ENCODE data around the gene FLRT3.

GRCh38 chr20:14360416-14360815, 23.0 kb upstream of the FLRT3 start:
- TF ChIP-seq CTCF (conservative IDR thresholded peaks at IDR 0.05; ENCODE audit: low read depth in 2 of 2) (no peak), EZH2 (IDR thresholded peaks at IDR 0.05; ENCODE audit: low read depth, unreplicated experiment) (no peak), POLR2AphosphoS5 (IDR thresholded peaks at IDR 0.05; ENCODE audit: low read depth) (no peak), CREB1 (CRISPR knock-in tag; IDR thresholded peaks at IDR 0.05; ENCODE audit: low read depth) (no peak), REST (IDR thresholded peaks at IDR 0.05; ENCODE audit: unreplicated experiment) (no peak), EZH2phosphoT487 (IDR thresholded peaks at IDR 0.05; ENCODE audit: unreplicated experiment) (no peak)
